B cell (primary cell): ENCODE measurements around the gene ROR2. TPM values are rescaled to one million over a fixed set of nuclear protein-coding genes. Genes with fewer than 3 reads are reported as not detected.

Experiments used
- ATAC-seq: fragments of 200-7000 bp; cut with Tn5 transposase; one replicate; pipeline ENCODE4 v1.10.0; 2021; ENCODE audit warnings: low read depth, mild to moderate bottlenecking, moderate number of reproducible peaks, moderate library complexity
- CTCF ChIA-PET: fragments of 350-600 bp; sonication (Branson Sonifier 250); formaldehyde crosslinking; loops from one replicate; lab custom pipeline; 2021; ENCODE audit warnings: antibody characterized with exemption, inconsistent platforms; lab: Charles Lee
- POLR2A ChIA-PET: fragments of 350-600 bp; sonication (Branson Sonifier 250); formaldehyde crosslinking; loops from one replicate; lab custom pipeline; 2021; ENCODE audit warnings: antibody characterized with exemption; lab: Charles Lee
- DNase-seq: peaks from one replicate; pipeline ENCODE4 v3.0.0; 2013
- H2AFZ ChIP-seq: 2 replicates; pipeline ENCODE4 v1.6.1; 2012; ENCODE audit warnings: mild to moderate bottlenecking, low read depth, low read length; ENCODE audit not compliant: insufficient read depth, poor library complexity, severe bottlenecking
- H3K27ac ChIP-seq, 2 donors: 1 replicate in 1 of 2; 2 replicates in 1 of 2; pipeline ENCODE4 v1.5.1; 2012 to 2013; ENCODE audit warnings: low read length in 2 of 2, mild to moderate bottlenecking in 2 of 2, moderate library complexity in 1 of 2
- H3K27me3 ChIP-seq, 4 experiments: fragments of 200-600 bp in 1 of 4; sonication (generic) in 1 of 4; replicated peaks in 1 of 4; 1 replicate in 2 of 4; 2 replicates in 2 of 4; pipeline versions ENCODE4 v1.6.1 to v1.7.0; 2013 to 2016; ENCODE audit warnings: low read length in 3 of 4, mild to moderate bottlenecking in 2 of 4, mixed read lengths in 1 of 4, moderate library complexity in 1 of 4; ENCODE audit not compliant: insufficient read depth in 4 of 4, control insufficient read depth in 3 of 4; ENCODE audit errors: control extremely low read depth in 1 of 4
- H3K36me3 ChIP-seq, 2 experiments: replicated peaks in 1 of 2; 1 replicate in 1 of 2; 2 replicates in 1 of 2; pipeline versions ENCODE4 v1.6.1 to v1.7.1; 2013; ENCODE audit warnings: low read length in 1 of 2; ENCODE audit not compliant: insufficient read depth in 2 of 2, control insufficient read depth in 1 of 2; ENCODE audit errors: control extremely low read depth in 1 of 2, extremely low read depth in 1 of 2
- H3K4me1 ChIP-seq, 2 donors: fragments of 200-600 bp in 1 of 2; sonication (generic) in 1 of 2; 1 replicate in 1 of 2; 2 replicates in 1 of 2; pipeline versions ENCODE4 v1.5.1 to v1.6.1; 2013 to 2017; ENCODE audit warnings: low read length in 2 of 2; ENCODE audit not compliant: control insufficient read depth in 2 of 2, insufficient read depth in 2 of 2
- H3K4me2 ChIP-seq: replicated peaks from 2 replicates; pipeline ENCODE3; 2012; ENCODE audit warnings: mild to moderate bottlenecking, low read depth, low read length; ENCODE audit not compliant: poor library complexity, severe bottlenecking
- H3K4me3 ChIP-seq, 5 experiments: fragments of 200-600 bp in 1 of 5; sonication (generic) in 1 of 5; 1 replicate in 3 of 5; 2 replicates in 2 of 5; pipeline versions ENCODE4 v1.5.1 to v1.7.0; 2011 to 2016; ENCODE audit warnings: low read length in 4 of 5, mild to moderate bottlenecking in 4 of 5, low read depth in 2 of 5, control low read depth in 1 of 5, moderate library complexity in 1 of 5; ENCODE audit not compliant: insufficient read depth in 1 of 5; ENCODE audit errors: control extremely low read depth in 1 of 5, extremely low read depth in 1 of 5
- H3K79me2 ChIP-seq: fragments of 200-600 bp; sonication (generic); one replicate; pipeline ENCODE4 v1.6.0; 2016; ENCODE audit warnings: low read length; ENCODE audit not compliant: control insufficient read depth, insufficient read depth
- H3K9ac ChIP-seq: fragments of 200-600 bp; sonication (generic); 2 replicates; pipeline ENCODE4 v1.6.1; 2017; ENCODE audit warnings: mild to moderate bottlenecking, low read length, moderate library complexity
- H3K9me3 ChIP-seq, 3 donors: one replicate each; pipeline versions ENCODE4 v1.6.1 to v1.7.1; 2013; ENCODE audit warnings: low read length in 2 of 3; ENCODE audit not compliant: control insufficient read depth in 2 of 3, insufficient read depth in 1 of 3; ENCODE audit errors: control extremely low read depth in 1 of 3
- H4K20me1 ChIP-seq: 2 replicates; pipeline ENCODE4 v1.6.0; 2012; ENCODE audit warnings: mild to moderate bottlenecking, low read length; ENCODE audit not compliant: insufficient read depth, control insufficient read depth, poor library complexity, severe bottlenecking
- H3K27ac Mint-ChIP-seq: one replicate; pipeline ENCODE4 v1.8.0; 2021; ENCODE audit warnings: mixed read lengths
- H3K27me3 Mint-ChIP-seq: one replicate; pipeline ENCODE4 v1.8.0; 2021; ENCODE audit warnings: mixed read lengths
- H3K4me1 Mint-ChIP-seq: one replicate; pipeline ENCODE4 v1.8.0; 2021; ENCODE audit warnings: mixed read lengths
- H3K4me3 Mint-ChIP-seq: one replicate; pipeline ENCODE4 v1.8.0; 2021; ENCODE audit warnings: mixed read lengths
- H3K9me3 Mint-ChIP-seq: one replicate; pipeline ENCODE4 v1.8.0; 2022; ENCODE audit warnings: mixed read lengths; ENCODE audit not compliant: insufficient read depth
- EZH2 ChIP-seq: IDR thresholded peaks from 2 replicates; pipeline ENCODE4 v1.6.1; 2012; ENCODE audit warnings: borderline replicate concordance, low read depth, mild to moderate bottlenecking, moderate library complexity, low read length; ENCODE audit not compliant: insufficient read depth, poor library complexity, severe bottlenecking
- WGBS: methylation state at CpG from one replicate; pipeline ENCODE4 v1.1.5; 2013; ENCODE audit warnings: missing lambda C conversion rate; ENCODE audit not compliant: insufficient coverage; 5-methylcytosine and 5-hydroxymethylcytosine counted together
- intact Hi-C: fragments of 100-400 bp; cut with micrococcal nuclease; formaldehyde crosslinking; loops from one replicate; pipeline ENCODE4 v1.10.0; 2022
- polyA plus RNA-seq: library from polyadenylated mRNA; depleted of rRNA; stranded (reverse); fragments of >200 nt; gene quantifications from 2 replicates; pipeline ENCODE4 v1.2.3, GENCODE V29; 2012
- total RNA-seq, 2 donors: library from RNA; stranded (reverse); fragments of 120-200 nt in 1 of 2; gene quantifications; 1 replicate in 1 of 2; 2 replicates in 1 of 2; pipeline versions ENCODE4 v1.2.3 to v1.2.4, GENCODE V29; 2013 to 2022
- TF ChIP-seq, protein P1 (sequence below): fragments of 200-600 bp; IDR thresholded peaks from one replicate; pipeline ENCODE4 v1.8.0; 2022; ENCODE audit warnings: antibody characterized with exemption, mild to moderate bottlenecking

Gene ROR2
- total and polyA plus RNA-seq, 2 donors (not counting 1 experiment from before 2014, with no cell fraction given): 0.21 to 0.49 TPM

DNA sequence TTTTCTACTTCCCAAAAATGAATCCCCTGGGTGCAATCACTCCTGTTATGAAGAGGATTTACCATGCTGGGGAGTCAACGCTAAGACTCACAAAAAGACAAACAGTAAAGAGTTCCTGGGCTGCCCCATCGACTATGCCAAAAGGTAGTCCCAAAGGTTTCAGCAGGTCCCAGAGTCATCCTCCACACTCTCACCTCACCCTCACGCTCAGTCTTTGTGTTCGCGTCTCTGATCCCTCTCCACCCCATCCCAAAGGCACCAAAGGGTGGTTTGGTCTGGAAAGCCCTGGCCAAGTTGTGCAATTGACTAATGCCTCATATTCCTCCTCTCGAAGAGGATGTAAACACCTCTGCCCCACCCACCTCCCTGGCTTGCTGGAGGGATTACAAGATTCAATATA is 286.2 kb downstream of the ROR2 start:
- CTCF ChIA-PET: no interaction called here

DNA sequence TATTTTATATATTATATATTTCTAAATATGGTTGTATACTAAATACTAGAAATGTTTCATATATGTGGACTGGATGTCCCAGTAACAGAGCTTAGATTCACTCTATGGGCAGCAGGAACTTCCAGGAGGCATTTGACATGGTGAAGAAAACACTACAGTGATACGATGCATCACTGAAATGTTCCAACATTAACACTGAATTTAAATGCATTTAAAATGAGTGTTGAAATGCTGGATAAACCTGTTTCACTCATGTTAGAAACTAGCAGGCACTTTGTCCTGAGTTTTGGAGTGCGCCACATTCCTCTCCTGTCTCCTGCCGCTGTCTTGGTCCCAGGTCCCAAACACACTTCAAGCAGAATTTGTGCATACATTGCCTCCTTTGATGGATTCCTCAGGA is 288.6 kb downstream of the ROR2 start:
- intact Hi-C loops: loop anchor here (2.0 kb wide), 1 partner anchor 65 kb away; no protein-coding TSS in a partner anchor
- DNase-seq (no peak), ATAC-seq (no peak)
- Histone ChIP-seq H4K20me1 (no peaks in the 10 kb centered on the region), H3K4me1 (no peaks in the 10 kb centered on the region), H3K4me2 (no peak overlapping the region), H3K4me3 (no peak overlapping the region), H3K27me3 (peaks cover 0 to 6% (median 0%) of the 10 kb centered on the region in 4 experiments), H3K9me3 (no peaks in the 10 kb centered on the region), H2AFZ (no peak overlapping the region), H3K79me2 (no peaks in the 10 kb centered on the region), H3K36me3 (no peaks in the 10 kb centered on the region), H3K27ac (no peak overlapping the region), H3K9ac (no peak overlapping the region)
- CTCF ChIA-PET: no interaction called here
- Mint-ChIP-seq H3K27me3 (peaks cover 15% of the 10 kb centered on the region), H3K4me1 (no peaks in the 10 kb centered on the region), H3K27ac (no peak overlapping the region), H3K4me3 (no peak overlapping the region), H3K9me3 (no peaks in the 10 kb centered on the region)
- POLR2A ChIA-PET: no interaction called here
- 82% methylated on average over 2 of the region's 3 CpGs for WGBS
- TF ChIP-seq, protein P1, sequence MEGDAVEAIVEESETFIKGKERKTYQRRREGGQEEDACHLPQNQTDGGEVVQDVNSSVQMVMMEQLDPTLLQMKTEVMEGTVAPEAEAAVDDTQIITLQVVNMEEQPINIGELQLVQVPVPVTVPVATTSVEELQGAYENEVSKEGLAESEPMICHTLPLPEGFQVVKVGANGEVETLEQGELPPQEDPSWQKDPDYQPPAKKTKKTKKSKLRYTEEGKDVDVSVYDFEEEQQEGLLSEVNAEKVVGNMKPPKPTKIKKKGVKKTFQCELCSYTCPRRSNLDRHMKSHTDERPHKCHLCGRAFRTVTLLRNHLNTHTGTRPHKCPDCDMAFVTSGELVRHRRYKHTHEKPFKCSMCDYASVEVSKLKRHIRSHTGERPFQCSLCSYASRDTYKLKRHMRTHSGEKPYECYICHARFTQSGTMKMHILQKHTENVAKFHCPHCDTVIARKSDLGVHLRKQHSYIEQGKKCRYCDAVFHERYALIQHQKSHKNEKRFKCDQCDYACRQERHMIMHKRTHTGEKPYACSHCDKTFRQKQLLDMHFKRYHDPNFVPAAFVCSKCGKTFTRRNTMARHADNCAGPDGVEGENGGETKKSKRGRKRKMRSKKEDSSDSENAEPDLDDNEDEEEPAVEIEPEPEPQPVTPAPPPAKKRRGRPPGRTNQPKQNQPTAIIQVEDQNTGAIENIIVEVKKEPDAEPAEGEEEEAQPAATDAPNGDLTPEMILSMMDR: no peak
- TF ChIP-seq EZH2: no peak

More for the DNA sequence above, 286.2 kb downstream of the ROR2 start:
- H3K27me3 Mint-ChIP-seq: peaks cover 15% of the 10 kb centered on the region
- H4K20me1 ChIP-seq: no peaks in the 10 kb centered on the region
- no peak for DNase-seq
- no peak overlapping the region for H3K27ac Mint-ChIP-seq
- peaks cover 0 to 6% (median 0%) of the 10 kb centered on the region in 4 experiments for H3K27me3 ChIP-seq
- no peaks in the 10 kb centered on the region for H3K36me3 ChIP-seq
- ATAC-seq: no peak
- H3K4me3 Mint-ChIP-seq: no peak overlapping the region
- H3K9ac ChIP-seq: no peak overlapping the region
- H3K79me2 ChIP-seq: no peaks in the 10 kb centered on the region
- H3K9me3 ChIP-seq: no peaks in the 10 kb centered on the region
- WGBS: 92% methylated on average over 5 of the region's 6 CpGs
- POLR2A ChIA-PET: no interaction called here
- no peaks in the 10 kb centered on the region for H3K4me1 Mint-ChIP-seq
- TF ChIP-seq, protein P1: no peak
- no peak for TF ChIP-seq EZH2
- H3K9me3 Mint-ChIP-seq: no peaks in the 10 kb centered on the region
- H3K27ac ChIP-seq: no peak overlapping the region
- no peak overlapping the region for H3K4me2 ChIP-seq
- intact Hi-C loops: no loop called here
- H2AFZ ChIP-seq: no peak overlapping the region
- H3K4me1 ChIP-seq: no peaks in the 10 kb centered on the region
- no peak overlapping the region for H3K4me3 ChIP-seq
